Measurements from ENCODE around the gene KIAA1217.

KIAA1217 gene

GRCh38 chr10:24238519-24239247 lies 29.7 kb downstream of the KIAA1217 start:
- intact Hi-C loops (cut with DNase I) = no loop called here
- DNase-seq = no peak

GRCh38 chr10:24239289-24240040 lies 30.5 kb downstream of the KIAA1217 start:
- DNase-seq = no peak
- intact Hi-C loops (cut with DNase I) = no loop called here

- intact Hi-C loops (cut with DNase I) = no loop called here
- DNase-seq = no peak
Measured at GRCh38 chr10:24240041-24240751, 31.3 kb downstream of the KIAA1217 start.

GRCh38 chr10:24241536-24242040 lies 32.6 kb downstream of the KIAA1217 start:
- intact Hi-C loops (cut with DNase I) = no loop called here
- DNase-seq = no peak

GRCh38 chr10:24242562-24242961 lies 33.6 kb downstream of the KIAA1217 start:
- no peak for DNase-seq
- intact Hi-C loops (cut with DNase I) = no loop called here

GRCh38 chr10:24246365-24246764 lies 37.4 kb downstream of the KIAA1217 start:
- intact Hi-C loops (cut with DNase I) = no loop called here
- DNase-seq = no peak

- intact Hi-C loops (cut with DNase I) = no loop called here
- no peak for DNase-seq
Measured at GRCh38 chr10:24247841-24248240, 38.9 kb downstream of the KIAA1217 start.

GRCh38 chr10:24249829-24250415 lies 41.0 kb downstream of the KIAA1217 start:
- intact Hi-C loops (cut with DNase I) = no loop called here
- peak in 30 of 42 donors; percentile 2 to 85 (median 38) for DNase-seq

- intact Hi-C loops (cut with DNase I) = no loop called here
- DNase-seq = no peak
Measured at GRCh38 chr10:24251547-24251946, 42.6 kb downstream of the KIAA1217 start.

GRCh38 chr10:24254180-24254579 lies 45.2 kb downstream of the KIAA1217 start:
- DNase-seq = no peak
- intact Hi-C loops (cut with DNase I) = no loop called here

- intact Hi-C loops (cut with DNase I) = no loop called here
- DNase-seq = no peak
Measured at GRCh38 chr10:24255115-24255880, 46.4 kb downstream of the KIAA1217 start.

GRCh38 chr10:24255881-24256311 lies 47.0 kb downstream of the KIAA1217 start:
- intact Hi-C loops (cut with DNase I) = no loop called here
- DNase-seq = no peak

GRCh38 chr10:24256619-24257107 lies 47.7 kb downstream of the KIAA1217 start:
- intact Hi-C loops (cut with DNase I) = no loop called here
- DNase-seq = no peak

- no peak for DNase-seq
- intact Hi-C loops (cut with DNase I) = no loop called here
Measured at GRCh38 chr10:24257588-24257987, 48.6 kb downstream of the KIAA1217 start.

- intact Hi-C loops (cut with DNase I) = no loop called here
- DNase-seq = no peak
Measured at GRCh38 chr10:24259365-24260130, 50.6 kb downstream of the KIAA1217 start.

- intact Hi-C loops (cut with DNase I) = no loop called here
- DNase-seq = no peak
Measured at GRCh38 chr10:24261627-24262026, 52.7 kb downstream of the KIAA1217 start.

- DNase-seq = no peak
- intact Hi-C loops (cut with DNase I) = no loop called here
Measured at GRCh38 chr10:24262929-24263590, 54.1 kb downstream of the KIAA1217 start.

Measured in head of caudate nucleus (tissue), 42 donors.